Stimulated activated naive CD4-positive, alpha-beta T cell treated with Interleukin-2 at 50 U/mL for 16 hours (primary cell): ENCODE results near the gene PLBD1.

ENCODE experiments used
- DNase-seq: peaks from one replicate; lab custom pipeline; 2025; lab: John Stamatoyannopoulos, UW

Gene PLBD1

DNA sequence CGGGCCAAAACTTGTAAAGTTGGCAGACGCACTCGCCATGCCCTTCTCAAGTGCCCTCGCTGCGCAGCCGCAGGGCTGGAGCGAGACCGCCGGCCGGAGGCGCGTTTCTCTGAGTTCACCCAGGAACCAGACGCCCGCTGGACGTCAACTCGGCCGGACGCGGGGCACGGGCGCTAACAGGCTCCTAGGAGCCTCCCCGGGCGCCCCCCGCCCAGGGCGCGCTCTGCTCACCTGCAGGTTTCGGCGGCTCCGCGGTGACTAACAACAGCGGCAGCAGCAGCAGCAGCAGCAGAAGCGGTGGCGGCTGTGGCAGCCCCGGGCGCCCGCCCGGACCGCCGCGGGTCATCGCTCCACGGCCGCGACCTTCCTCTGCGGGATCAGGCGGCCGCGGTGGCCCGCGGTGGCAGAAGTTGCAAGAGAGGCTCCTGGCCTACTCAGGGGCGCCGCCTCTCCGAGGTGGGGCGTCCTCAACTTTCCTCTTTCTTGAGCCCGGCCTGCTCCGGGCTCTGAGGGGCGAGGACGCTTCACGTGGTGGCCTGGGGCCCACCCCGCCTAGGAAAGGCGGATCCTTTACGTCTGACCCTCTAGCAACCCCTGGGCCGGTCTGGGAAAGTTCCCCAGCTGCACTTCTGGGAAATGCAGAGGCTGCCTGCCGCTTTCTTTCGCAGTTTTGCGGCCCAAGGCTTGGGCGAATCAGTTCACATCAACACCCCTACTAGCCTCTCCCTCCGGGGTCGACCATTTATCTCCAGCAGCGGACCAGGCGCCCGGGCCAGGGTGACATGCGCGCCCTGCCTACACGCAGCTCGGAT, at the start of gene PLBD1:
TSS of gene PLBD1 (minus strand) at position 533 of the 812 bp plus-strand sequence. CDS start at position 346, 187 bp downstream.
- no peak for DNase-seq

- DNase-seq: no peak
Observed at GRCh38 chr12:14614704-14615121, 47.0 kb upstream of the PLBD1 start.

GRCh38 chr12:14613718-14614117, 46.0 kb upstream of the PLBD1 start:
- no peak for DNase-seq

GRCh38 chr12:14612898-14613445, 45.3 kb upstream of the PLBD1 start:
- no peak for DNase-seq

DNA sequence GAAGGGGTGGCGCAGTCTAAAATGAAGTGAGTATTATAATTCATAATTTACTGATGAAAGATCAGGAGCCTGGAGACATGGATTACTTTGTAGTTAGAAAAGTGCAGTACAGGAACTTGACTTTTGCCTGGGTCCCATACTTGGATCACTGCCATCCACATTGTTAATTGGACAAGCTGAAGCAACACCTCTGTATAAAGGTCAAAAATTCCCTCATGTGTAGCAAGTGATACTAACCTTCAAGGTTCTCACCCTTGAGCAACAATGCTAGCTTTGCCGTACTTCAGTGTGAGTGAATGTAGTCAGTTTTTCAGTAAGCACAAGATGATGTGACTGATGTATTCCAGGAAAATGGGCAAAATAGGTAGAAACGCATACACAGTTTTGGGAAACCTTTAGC, 44.6 kb upstream of the PLBD1 start:
- DNase-seq: no peak

DNA sequence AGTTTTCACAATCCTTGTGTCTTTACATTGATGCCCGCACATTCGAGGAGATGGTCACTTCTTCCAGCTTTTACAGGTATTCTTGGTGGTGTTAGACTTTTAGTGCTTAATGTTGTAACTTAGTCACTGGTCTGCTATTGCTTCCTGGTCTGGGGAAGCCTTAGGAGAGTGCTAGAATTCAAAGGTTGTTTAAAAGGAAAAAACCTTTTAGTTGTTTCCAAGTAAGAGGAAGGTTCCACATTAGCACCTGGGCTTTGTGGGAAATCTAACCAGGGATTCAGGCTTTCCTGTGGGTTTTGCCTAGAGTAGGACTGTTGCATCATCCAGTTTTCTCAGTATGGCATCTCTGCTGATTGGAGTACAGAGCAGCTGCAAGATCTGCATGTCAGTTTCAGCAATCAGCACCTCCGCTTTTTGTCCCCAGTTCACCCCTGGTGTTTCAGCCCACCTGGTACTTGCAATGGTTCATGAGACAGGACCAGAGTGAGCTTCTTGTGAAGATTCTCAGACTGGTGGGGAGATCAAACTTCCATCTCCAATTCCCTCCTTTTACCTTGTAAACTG, 44.0 kb upstream of the PLBD1 start:
- DNase-seq: no peak

DNA sequence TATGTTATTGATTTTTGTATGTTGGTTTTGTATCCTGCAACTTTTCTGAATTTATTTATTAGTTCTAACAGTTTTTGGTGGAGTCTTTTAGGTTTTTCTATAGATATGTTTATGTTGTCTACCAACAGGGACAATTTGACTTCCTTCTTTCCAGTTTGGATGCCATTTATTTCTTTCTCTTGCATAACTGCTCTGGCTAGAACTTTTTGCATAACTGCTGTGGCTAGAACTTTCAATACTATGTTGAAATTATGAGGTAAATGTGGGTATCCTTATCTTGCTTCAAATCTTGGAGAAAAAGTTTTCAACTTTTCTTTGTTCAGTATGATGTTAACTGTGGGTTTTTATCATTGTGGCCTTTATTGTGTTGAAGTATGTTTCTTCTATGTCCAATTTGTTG, 39.9 kb upstream of the PLBD1 start:
- no peak for DNase-seq

DNA sequence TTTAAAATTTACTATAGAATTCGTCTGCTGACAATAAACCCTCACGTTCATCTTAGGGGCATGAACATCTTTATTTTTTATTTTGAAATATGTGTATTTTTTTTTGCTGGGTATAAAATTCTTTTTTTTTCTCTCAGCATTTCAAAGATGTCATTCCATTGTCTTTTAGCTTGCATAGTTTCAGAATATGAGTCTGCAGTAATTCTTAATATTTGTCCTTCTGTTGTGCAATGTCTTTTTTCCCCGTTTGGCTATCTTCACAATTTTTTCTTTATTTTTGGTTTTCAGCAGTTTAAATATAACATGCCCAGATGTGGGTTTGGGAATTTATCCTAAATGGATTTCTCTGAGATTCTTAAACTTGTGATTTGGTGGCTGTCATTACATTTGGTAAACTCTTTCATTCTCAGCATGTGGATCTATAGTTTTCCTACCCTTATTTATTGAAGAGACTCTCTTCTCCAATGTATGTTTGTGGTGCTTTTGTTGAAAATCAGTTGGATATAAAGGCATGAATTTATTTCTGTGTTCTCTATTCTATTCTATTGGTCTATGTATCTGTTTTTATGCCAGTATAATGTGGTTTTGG, 37.8 kb upstream of the PLBD1 start:
- no peak for DNase-seq

GRCh38 chr12:14601692-14602478, 34.2 kb upstream of the PLBD1 start:
- no peak for DNase-seq

- DNase-seq: no peak
Observed at GRCh38 chr12:14597480-14597879, 29.8 kb upstream of the PLBD1 start.

DNA sequence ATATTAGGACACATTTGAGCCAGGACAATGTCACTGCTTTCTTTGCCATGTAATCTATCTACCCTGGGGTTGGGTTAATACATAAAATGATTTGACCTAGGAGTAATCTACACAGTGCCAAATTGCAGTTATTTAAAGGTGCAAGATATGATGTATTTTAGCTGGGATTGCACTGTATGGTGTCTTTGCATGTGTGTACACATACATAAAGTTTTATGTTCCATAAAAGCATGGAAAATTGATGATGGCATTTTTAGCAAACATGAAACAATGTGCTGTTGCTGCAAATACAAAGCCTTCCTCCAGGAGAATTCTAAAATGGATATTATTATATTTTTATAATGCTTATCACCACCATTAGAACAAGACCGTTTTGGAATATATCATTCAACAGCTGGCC, 24.0 kb upstream of the PLBD1 start:
- DNase-seq: no peak

GRCh38 chr12:14589169-14590004, 21.7 kb upstream of the PLBD1 start:
- no peak for DNase-seq

DNA sequence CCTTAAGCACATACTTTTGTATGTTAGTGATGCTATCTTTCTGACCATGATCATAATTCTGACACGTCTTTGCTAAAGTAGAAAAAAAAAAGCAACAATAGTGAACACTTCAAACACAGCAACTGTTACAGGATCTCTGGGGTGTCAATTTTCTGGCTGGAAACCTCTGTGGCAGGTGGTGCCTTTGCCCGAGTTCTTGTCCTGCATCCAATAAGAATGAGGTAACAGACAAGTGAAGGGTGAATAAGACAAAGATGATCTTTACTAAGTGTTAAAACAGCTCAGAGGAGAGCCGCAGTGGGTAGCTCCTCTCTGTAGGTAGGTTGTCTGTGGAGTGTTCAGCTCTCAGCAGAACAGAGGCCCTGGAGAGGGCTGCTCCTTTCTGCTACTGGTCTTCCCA, 20.9 kb upstream of the PLBD1 start:
- DNase-seq: no peak

DNA sequence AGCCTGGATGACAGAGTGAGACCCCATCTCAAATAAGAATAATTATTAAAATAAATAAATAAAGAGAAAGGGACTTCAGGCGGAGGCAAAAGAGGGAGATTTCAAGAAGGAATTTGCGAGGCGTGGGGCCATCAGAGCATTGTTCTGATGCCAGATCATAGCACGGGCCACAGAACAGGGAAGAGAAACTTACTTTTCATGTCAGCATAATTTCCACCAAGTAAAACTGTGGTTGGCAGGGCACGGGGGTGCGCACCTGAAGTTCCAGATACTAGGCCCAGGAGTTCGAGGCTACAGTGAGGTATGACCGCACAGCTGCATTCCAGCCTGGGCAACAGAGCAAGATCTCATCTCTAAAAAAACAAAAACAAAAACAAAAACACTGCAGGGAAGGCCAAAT, 11.0 kb upstream of the PLBD1 start:
- DNase-seq: no peak

DNA sequence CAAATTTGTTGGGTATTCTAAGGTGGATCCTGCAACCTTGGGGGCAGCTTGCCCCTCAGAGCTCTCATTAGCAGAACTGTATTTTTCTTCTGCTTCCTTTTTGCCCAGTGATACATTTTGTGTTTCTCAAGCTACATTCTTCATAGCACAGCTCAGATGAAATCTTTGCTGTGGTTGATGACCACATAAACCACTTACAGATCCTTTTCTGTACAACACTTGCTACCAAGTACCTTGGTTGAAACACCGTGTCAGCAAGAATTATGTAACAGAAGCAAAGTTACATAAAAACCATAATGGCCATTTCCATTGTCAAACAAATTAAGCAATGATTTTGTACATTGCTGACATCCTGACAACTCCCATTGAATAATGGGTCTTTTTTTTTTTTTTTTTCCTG, 9.7 kb upstream of the PLBD1 start:
- no peak for DNase-seq

DNA sequence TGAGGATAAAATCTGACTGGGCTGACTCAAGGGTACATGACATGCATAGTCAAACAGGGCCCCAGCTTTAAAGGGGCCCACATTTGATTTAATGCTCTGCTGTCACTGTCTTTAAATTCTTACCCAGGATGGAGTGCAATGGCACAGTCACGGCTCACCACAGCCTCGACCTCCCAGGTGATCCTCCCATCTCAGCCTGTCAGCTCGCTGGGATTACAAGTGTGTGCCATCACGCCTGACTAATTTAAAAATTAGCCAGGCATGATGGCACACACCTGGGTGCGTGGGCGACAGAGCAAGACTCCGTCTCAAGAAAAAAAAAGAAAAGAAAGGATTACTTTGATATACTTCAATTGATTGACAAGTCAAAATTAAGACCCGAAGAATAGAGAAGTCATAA, 9.2 kb upstream of the PLBD1 start:
- DNase-seq: no peak

DNA sequence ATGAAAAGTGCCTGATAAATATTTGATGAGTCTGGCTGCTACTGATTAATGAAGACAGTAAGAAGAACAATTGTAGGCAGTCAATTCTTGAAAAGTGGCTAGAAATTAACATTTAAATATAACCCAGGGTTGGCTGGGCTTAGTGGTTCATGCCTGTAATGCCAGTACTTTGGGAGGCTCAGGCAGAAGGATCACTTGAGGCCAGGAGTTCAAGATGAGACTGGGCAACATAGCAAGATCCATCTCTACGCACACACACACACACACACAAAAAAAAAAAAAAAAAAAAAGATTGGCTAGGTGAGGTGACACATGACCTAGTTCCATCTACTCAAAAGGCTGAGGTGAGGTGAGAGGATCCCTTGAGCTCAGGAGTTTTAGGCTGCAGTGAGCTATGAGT, 7.9 kb upstream of the PLBD1 start:
- no peak for DNase-seq

DNA sequence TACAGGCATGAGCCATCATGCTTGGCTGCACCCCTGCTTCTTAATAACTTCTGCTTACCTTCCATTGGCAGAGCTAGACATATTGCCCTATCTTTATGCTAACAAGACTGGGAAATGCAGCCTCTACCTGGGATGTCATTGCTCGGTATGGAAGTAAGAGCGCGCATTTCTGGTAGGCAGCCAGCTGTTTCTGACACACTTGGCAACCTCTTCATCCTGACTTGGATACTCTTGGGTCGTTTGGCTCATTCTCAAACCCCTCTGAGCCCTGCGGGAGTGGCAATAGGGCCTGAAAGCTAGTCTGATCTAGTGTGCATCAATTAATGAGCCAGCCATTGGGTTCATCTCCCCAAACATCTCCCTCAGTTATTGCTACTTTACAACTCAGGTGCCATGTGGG, 5.4 kb upstream of the PLBD1 start:
- no peak for DNase-seq

GRCh38 chr12:14572401-14572800, 4.7 kb upstream of the PLBD1 start:
- no peak for DNase-seq

DNA sequence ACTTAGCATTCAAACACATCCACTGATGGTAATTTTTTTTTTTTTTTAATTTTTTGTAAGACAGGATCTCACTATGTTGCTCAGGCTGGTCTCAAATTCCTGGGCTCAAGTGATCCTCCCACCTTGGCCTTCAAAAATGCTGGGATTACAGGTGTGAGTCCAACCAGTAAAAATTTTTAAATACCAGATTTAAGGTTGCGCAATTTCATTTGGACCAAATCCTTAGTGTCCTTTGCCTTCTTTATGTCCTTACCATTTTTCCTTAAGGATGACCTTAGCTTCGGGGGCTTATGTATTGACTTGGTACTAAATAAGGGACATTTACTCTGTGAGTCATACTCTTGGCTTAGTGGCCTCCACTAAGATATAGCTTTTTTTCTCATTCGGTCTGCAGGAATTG, 4.1 kb upstream of the PLBD1 start:
- DNase-seq: no peak

DNA sequence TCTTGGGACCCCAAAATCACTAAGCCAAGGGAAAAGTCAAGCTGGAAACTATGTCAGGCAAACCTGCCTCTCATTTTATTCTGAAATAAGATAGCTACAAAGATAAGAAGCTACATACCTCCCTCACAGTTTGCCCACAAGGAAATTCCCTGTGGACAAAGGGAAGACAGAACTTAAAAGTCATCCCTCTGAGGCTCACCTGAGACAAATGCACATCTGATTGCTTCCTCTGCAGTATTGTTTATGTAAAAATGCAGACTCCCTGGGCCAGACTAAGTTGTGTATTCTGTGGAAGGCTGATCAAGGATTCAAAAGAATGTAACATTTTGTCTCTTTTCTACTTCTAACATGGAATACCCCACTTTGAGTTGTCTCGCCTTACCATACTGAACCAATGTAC, 2.5 kb upstream of the PLBD1 start:
- no peak for DNase-seq
